ENCODE results near the gene MOB1B.

GRCh38 chr4:70925418-70925817, 23.2 kb downstream of the MOB1B start:
- TF ChIP-seq, protein P1, sequence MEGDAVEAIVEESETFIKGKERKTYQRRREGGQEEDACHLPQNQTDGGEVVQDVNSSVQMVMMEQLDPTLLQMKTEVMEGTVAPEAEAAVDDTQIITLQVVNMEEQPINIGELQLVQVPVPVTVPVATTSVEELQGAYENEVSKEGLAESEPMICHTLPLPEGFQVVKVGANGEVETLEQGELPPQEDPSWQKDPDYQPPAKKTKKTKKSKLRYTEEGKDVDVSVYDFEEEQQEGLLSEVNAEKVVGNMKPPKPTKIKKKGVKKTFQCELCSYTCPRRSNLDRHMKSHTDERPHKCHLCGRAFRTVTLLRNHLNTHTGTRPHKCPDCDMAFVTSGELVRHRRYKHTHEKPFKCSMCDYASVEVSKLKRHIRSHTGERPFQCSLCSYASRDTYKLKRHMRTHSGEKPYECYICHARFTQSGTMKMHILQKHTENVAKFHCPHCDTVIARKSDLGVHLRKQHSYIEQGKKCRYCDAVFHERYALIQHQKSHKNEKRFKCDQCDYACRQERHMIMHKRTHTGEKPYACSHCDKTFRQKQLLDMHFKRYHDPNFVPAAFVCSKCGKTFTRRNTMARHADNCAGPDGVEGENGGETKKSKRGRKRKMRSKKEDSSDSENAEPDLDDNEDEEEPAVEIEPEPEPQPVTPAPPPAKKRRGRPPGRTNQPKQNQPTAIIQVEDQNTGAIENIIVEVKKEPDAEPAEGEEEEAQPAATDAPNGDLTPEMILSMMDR (IDR thresholded peaks at IDR 0.05): no peak
- TF ChIP-seq EZH2 (IDR thresholded peaks at IDR 0.05) (no peak), EZH2phosphoT487 (IDR thresholded peaks at IDR 0.05) (no peak)
